Stimulated activated CD8-positive, alpha-beta memory T cell treated with anti-CD3 and anti-CD28 coated beads, Interleukin-15, amount 100 ng/mL, for 24 hours (primary cell): ENCODE data around the gene TKT.

Source experiments
- DNase-seq: peaks from one replicate; pipeline ENCODE4 v3.0.0-alpha.2; 2020; ENCODE audit warnings: low read depth

TKT gene

DNA sequence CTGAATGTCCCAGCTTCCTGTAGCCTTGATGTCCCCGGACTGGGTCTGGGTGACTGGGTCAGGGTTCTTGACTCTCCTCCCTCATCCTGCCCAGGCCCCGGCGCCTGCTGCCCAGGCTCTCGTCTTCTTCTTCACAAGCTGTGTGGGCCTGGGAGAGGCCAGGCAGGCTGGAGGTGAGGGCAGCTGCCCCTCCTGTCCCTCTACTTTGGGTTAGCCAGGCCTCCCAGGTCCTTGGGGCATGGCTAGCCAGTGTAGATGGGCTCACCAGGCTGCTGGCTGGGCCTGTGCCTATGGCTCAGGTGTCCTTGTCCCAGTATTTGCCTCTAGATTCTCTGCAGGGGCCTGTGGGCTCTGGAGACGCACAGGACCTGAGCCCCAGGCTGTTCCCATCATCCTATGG lies 31.8 kb downstream of the TKT start:
- DNase-seq = no peak

DNA sequence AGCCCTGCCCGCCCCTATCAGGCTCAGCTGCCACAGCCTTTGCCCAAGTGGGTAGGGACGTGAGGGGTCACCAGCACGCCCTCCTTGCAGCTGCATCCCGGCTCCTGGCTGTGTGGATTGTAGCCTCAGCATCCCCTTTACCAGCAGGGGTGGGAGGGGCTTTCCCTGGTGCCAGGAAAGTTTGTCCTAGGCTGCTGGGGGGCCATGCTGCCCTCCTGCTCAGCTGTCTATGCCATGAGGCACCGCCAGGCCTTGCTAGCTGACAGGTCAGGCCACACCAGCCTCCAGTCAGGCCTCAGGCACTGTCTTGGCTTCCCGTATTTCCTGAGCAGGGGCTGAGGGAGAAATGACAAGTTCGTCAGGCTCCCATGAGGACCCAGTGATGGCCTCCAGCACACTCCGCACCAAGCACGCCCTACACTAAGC lies 32.3 kb downstream of the TKT start:
- DNase-seq = no peak

DNA sequence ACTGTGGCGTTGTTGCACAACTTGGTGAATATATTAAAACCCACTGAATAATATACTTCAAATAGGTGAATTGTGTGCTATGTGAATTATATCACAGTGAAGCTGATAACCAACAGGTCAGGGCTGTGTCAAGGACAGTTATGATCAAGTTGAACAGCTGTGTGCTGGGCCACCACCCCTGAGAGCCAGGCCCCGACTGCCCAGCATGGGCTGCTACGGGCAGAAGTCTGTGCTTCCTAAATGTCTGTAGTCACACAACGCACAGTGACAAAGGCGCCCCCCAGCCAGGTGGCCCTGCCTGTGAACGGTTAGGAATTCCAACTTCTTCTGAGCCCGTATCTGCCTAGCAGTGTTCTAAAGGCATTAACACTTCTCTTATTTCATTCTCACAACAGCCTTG lies 32.8 kb downstream of the TKT start:
- no peak for DNase-seq

GRCh38 chr3:53222183-53222901 lies 33.5 kb downstream of the TKT start:
- no peak for DNase-seq

DNA sequence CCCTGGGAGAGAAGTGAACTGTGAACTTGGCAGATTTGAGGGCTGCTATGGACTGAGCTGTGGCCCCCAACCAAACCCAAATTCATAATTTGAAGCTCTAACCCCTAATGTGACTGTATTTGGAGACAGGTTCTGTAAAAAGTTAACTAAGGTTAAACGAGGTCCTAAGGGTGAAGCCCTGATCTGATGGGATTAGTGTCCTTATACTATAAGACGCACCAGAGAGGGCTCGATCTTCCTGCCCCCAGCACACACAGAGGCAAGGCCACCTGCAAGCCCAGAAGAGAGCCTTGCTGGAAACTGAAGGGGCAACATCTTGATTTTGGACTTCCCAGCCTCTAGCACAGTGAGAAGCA lies 34.0 kb downstream of the TKT start:
- no peak for DNase-seq

- DNase-seq = no peak
Observed at GRCh38 chr3:53221345-53221744, 34.5 kb downstream of the TKT start.

- DNase-seq = peak; percentile 46
Observed at GRCh38 chr3:53219895-53220483, 35.8 kb downstream of the TKT start.

DNA sequence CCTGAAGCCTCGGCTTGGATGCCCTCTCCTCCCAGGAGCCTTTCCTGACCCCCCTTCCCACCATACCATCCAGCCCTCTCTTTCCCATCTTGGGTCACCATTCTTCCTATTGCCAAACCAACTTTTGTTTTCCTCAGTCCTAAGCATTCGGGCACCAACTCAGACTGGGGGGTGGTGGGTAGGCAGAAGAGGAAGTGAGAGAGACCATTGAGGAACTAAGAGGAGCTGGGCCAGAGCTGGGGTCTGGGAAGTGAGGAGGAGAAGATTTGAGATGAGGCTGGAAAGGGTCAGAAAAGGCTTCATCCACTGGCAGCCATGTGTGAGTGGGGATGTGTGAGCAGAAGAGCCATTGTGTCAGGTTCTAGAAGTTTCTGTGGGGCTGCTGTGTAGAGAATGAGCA lies 37.7 kb downstream of the TKT start:
- DNase-seq = no peak

DNA sequence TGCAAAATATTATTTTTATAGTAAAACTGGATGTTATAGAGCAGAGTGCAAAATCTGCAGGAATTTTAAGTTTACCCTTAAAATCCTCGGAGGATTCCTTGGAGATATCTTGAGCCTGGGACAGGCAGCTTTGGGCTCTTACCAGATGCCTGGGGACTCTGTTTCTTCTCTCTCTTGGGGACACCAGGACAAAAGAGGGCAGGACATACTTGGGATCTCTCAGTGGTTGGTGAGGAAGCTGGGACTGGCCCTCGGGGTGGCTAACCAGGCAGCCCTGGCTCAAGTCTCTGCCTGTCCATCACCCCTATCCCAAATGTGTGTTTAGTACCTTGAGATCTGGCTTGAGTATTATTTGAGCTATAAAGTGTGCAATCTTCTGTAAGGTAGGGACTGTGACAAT lies 38.6 kb downstream of the TKT start:
- no peak for DNase-seq

DNA sequence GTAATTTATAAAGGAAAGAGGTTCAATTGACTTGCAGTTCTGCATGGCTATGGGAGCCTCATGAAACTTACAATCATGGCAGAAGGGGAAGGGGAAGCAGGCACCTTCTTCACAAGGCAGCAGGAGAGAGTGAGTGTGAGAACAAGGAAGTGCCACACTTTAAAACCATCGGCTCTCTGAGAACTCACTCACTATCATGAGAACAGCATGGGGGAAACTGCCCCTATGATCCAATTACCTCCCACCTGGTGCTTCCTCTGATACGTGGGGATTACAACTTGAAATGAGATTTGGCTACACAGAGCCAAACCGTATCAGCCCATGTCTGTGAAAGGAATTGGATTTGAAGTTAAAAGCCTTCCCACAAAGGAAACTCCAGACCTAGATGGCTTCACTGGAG lies 39.1 kb downstream of the TKT start:
- no peak for DNase-seq

- no peak for DNase-seq
Observed at GRCh38 chr3:53215816-53216215, 40.0 kb downstream of the TKT start.

DNA sequence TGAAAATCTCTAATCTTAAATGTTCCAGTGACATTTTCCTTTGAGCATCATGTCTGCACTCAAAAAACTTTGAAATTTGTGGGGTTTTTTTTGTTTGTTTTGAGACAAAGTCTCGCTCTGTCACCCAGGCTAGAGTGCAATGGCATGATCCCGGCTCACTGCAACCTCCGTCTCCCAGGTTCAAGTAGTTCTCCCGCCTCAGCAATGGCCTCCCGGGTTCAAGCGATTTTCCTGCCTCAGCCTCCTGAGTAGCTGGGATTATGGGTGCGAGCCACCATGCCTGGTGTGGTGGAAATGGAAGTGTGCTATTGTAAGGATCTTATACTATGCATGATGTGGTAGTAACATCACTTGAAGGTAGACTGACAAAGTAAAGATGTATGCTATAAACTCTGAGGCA lies 42.5 kb downstream of the TKT start:
- no peak for DNase-seq

DNA sequence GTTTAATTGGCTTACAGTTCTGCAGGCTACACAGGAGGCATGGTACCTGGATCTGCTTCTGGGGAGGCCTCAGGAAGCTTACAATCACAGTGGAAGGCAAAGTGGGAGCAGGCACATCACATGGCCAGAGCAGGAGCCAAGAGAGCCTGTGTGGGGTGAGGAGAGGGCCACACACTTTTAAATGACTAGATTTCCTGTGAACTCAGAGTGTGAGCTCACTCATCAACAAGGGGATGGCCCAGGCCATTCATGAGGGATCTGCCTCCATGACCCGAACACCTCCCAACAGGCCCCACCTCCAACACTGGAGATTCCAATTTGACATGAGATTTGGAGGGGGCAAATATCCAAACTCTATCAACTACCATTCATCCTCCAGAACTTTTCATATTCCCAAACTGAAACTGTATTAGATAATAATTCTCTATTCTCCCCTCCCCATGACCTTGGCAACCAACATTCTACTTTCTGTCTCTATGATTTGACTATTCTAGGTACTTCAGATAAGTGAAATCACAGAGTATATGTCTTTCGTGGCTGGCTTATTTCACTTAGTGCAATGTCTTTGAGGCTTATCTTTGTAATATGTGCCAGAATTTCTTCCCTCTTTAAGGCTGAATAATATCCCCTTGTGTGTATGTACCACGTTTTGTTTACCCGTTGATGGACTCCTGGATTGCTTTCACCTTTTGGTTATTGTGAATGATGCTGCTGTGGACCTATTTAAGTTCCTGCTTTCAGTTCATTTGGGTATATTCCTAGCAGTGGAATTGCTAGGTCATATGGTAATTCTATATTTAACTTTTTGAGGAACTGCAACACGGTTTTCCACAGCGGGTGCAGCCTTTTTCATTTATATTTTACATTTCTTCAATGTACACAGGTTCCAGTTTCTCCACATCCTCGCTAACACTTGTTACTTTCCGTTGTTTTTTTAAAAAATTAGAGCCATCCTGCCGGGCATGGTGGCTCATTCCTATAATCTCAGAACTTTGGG lies 43.8 kb downstream of the TKT start:
- DNase-seq = no peak

DNA sequence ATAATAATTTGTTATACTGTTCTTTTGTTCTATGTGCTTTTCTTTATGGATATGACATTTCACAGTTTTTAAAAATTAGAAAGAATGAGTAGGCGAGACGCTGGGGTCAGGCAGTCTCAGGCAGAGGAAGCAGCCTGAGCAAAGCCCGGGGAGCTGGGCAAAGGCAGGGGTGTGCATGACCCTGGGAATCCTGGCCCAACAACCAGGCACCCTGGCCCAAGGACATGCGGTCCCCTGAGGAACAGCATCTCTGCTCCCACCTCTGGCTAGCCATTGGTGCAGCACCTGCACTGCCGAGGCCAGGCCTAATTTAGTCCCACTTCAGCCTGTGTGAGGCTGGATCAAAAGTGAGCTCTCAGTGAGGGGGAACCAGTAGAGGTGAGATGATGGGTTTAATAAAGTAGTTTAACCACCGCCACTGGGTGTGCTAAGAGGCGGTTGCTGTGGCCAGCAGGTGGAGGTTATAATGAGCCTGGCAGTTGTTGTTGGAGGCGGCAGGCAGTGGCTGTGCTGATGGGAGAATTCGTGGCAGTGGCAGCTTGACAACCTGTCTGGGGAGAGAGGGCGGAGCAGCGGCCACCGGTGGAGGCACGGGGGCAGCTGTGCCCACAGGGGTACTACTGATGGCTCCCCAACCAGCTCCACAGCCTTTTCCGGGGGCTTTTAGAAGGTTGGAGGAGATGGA lies 53.3 kb downstream of the TKT start:
- no peak for DNase-seq

DNA sequence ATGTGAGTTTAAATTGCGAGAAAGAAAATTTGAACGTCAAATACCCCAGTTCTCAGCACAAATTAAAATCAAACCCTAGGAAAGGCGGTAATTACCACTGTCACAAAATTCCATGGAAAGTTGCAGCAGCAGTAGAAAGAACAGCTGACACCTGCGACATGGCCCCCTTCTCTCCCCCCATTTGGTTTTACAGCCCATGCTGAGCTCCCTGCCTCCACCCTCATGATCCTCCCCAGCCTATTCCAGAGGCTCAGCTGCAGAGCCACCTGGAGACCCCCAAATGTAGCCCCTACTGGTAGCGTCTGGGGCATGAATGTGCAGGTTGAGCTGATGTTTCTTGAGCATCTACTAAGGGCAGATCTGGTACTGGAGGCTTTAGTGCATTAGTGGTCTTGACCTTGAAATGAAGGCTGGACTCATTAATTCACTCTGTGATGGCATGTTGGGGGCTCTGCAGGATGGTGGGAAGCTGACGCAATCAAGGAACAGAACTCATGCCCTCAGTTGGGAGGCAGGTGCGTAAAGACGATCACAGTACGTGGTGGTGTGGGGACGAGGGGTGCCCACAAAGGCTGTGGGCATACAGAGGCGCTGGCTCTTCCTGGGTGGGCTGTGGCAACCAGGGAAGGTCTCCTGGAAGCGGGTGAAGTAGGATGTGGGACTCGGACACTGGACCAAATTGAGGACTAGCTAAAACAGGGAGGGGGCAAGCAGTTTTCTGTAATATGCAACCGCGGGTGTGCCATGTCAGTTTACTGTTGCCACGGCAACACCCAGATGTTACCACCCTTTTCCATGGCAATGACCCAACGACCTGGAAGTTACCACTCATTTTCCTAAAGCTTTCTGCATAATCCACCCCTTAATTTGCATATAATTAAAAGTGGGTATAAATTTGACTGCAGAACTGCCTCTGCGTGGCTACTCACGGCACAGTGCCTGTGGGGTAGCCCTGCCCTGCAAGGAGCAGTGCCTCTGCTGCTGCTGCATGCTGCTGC lies 55.0 kb downstream of the TKT start:
- DNase-seq = no peak

- DNase-seq = no peak
Observed at GRCh38 chr3:53199834-53200233, 56.0 kb downstream of the TKT start.

- DNase-seq = no peak
Observed at GRCh38 chr3:53198996-53199395, 56.8 kb downstream of the TKT start.

GRCh38 chr3:53198256-53198977 lies 57.4 kb downstream of the TKT start:
- DNase-seq = no peak

DNA sequence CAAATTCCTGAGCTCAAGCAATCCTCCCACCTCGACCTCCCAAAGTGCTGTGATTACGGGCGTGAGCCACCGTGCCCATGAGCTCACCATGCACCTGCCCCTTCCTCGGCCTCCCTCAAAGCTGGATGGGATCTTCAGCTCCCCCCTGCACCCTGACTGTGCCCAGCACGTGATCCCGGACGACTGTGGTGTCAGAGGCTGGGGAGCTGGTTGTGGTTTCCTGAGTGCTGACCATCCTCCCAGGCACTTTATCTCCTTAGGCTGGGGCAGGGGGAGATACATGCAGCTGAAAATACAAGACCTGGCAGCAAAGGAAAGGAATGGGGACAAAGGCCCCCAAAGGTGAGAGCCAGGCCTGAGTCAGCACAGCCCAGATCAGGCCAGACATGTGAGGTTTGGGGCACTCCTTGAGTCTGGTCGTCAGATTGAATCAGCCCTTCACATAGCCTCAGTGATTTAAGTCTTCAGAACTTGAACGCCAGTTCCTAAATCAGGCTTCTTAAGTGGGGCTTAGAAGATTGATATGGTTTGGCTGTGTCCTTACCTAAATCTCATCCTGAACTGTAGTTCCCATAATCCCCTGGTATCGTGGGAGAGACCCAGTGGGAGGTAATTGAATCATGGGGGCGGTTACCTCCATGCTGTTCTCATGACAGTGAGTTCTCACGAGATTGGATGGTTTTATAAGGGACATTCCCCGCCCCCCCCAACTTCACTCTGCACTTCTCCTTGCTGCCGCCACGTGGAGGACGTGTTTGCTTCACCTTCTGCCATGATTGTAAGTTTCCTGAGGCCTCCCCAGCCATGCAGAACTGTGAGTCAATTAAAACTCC lies 59.0 kb downstream of the TKT start:
- no peak for DNase-seq
